HG03159 (cell line): ENCODE data around the gene TRAM2.

Experiments used
- ATAC-seq: cut with Tn5 transposase; IDR thresholded peaks from one replicate; pipeline ENCODE4 v1.9.1; 2021; ENCODE audit warnings: mild to moderate bottlenecking, moderate library complexity; ENCODE audit not compliant: unreplicated experiment

The TRAM2 gene

GRCh38 chr6:52512199-52512598, 64.7 kb downstream of the TRAM2 start:
- no peak for ATAC-seq

- ATAC-seq, result no peak
Measured at GRCh38 chr6:52511572-52512151, 65.2 kb downstream of the TRAM2 start.

GRCh38 chr6:52511163-52511562, 65.7 kb downstream of the TRAM2 start:
- no peak for ATAC-seq

- no peak for ATAC-seq
Measured at GRCh38 chr6:52510213-52510562, 66.7 kb downstream of the TRAM2 start.

- ATAC-seq, result no peak
Measured at GRCh38 chr6:52509281-52510212, 67.3 kb downstream of the TRAM2 start.

GRCh38 chr6:52508261-52508739, 68.6 kb downstream of the TRAM2 start:
- no peak for ATAC-seq

- ATAC-seq, result no peak
Measured at GRCh38 chr6:52507557-52508260, 69.2 kb downstream of the TRAM2 start.

- ATAC-seq, result no peak
Measured at GRCh38 chr6:52506476-52506875, 70.4 kb downstream of the TRAM2 start.

GRCh38 chr6:52505726-52506409, 71.0 kb downstream of the TRAM2 start:
- ATAC-seq, result no peak

- no peak for ATAC-seq
Measured at GRCh38 chr6:52504782-52505136, 72.1 kb downstream of the TRAM2 start.

- no peak for ATAC-seq
Measured at GRCh38 chr6:52503851-52504781, 72.7 kb downstream of the TRAM2 start.

- ATAC-seq, result no peak
Measured at GRCh38 chr6:52503323-52503747, 73.5 kb downstream of the TRAM2 start.

- no peak for ATAC-seq
Measured at GRCh38 chr6:52502306-52503029, 74.4 kb downstream of the TRAM2 start.

- ATAC-seq, result no peak
Measured at GRCh38 chr6:52500238-52501129, 76.4 kb downstream of the TRAM2 start.

- ATAC-seq, result no peak
Measured at GRCh38 chr6:52499681-52500236, 77.1 kb downstream of the TRAM2 start.

- no peak for ATAC-seq
Measured at GRCh38 chr6:52499026-52499425, 77.8 kb downstream of the TRAM2 start.

- peak; percentile 46 for ATAC-seq
Measured at GRCh38 chr6:52498538-52499017, 78.3 kb downstream of the TRAM2 start.
